Ishikawa (cell line): Measurements from ENCODE around the gene ASB16.

Experiments
- CEBPB ChIP-seq: IDR thresholded peaks from 2 replicates; pipeline ENCODE4 v1.6.1; 2012
- EP300 ChIP-seq: IDR thresholded peaks from 2 replicates; pipeline ENCODE4 v1.6.1; 2012; ENCODE audit warnings: borderline replicate concordance
- FOXM1 ChIP-seq: IDR thresholded peaks from 2 replicates; pipeline ENCODE4 v1.6.1; 2012; ENCODE audit warnings: low read depth, borderline replicate concordance
- NFIC ChIP-seq: IDR thresholded peaks from 2 replicates; pipeline ENCODE4 v1.6.1; 2012
- RAD21 ChIP-seq: IDR thresholded peaks from 2 replicates; pipeline ENCODE4 v1.6.1; 2012; ENCODE audit warnings: low read depth
- REST ChIP-seq: IDR thresholded peaks from 2 replicates; pipeline ENCODE4 v1.6.1; 2012; ENCODE audit warnings: low read depth, mild to moderate bottlenecking
- TEAD4 ChIP-seq: IDR thresholded peaks from 2 replicates; pipeline ENCODE4 v1.6.1; 2012

The ASB16 gene

GRCh38 chr17:44223541-44224071 lies 53.1 kb downstream of the ASB16 start:
- TF ChIP-seq CEBPB: no peak
- 0 out of 2 replicates have a peak, but pooled peaks have one; percentile 17 for TF ChIP-seq EP300
- TF ChIP-seq TEAD4: no peak
- TF ChIP-seq FOXM1: no peak
- TF ChIP-seq REST: no peak
- no peak for TF ChIP-seq RAD21
- peak; percentile 68; the same call in 1 of the 2 replicates for TF ChIP-seq NFIC
